HL-60/S4 treated with retinoic acid at 250 ng/mL for 4 days and 3 days (cell line): ENCODE measurements around the gene FAF1.
"Not testable (repeated sequence)": the region's sequence is repeated elsewhere in the genome, so short reads cannot be mapped to it uniquely, and the experiment has no call there.

ENCODE experiments used
- in situ Hi-C: fragments of 300-500 bp; cut with MboI; formaldehyde crosslinking; loops from 2 replicates; pipeline ENCODE4 v1.7.0; 2022; ENCODE audit warnings: low sequenced_read_pairs

FAF1 gene

DNA sequence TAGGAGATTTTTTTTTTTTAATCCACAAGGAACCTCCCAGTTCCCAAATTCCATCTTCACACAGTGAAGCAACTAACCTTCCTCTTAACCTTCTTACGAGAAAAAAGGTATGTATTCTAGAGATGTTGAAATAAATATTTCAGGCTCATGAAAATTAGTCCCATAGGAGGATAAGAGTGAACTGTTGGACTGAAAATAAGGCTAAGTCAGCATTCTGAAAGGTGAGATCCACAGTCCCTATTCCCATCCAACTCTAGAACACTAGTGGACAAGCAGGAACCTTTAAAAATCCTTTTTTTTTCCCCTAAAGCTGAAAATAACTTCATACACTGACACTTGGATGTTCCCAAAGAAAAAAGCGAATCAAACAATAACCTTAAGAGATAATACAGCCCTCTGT lies 44.4 kb downstream of the FAF1 start:
- in situ Hi-C loops, result no loop called here

DNA sequence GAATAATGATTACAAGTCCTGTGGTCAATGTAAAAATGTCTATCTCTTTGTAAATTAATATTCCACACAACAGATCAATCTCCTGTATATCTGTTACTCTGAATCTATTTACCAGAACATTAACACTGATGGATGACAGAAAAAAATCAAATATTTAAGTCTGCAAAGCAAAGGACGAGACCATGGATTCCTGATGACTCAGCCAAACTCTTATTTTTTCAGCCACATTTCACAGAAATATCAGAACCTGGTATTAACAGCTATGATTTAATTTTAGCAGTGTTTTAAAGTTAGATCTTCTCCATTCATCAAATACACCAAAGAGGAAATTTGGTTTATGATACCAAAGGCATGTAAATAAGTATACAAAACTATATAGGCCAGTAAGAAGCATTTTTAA lies 46.1 kb downstream of the FAF1 start:
- in situ Hi-C loops, result no loop called here

DNA sequence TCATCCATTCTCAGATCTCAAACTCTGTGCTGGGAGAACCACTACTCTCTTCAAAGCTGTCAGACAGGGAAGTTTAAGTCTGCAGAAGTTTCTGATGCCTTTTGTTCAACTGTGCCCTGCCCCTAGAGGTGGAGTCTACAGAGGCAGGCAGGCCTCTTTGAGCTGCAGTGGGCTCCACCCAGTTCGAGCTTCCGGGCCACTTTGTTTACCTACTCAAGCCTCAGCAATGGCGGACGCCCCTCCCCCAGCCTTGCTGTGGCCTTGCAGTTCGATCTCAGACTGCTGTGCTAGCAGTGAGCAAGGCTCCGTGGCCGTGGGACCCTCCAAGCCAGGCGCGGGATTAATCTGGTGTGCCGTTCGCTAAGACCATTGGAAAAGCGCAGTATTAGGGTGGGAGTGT lies 49.7 kb downstream of the FAF1 start:
- in situ Hi-C loops, result not testable (repeated sequence)

GRCh38 chr1:50907610-50908009 lies 52.5 kb downstream of the FAF1 start:
- in situ Hi-C loops, result not testable (repeated sequence)

- in situ Hi-C loops, result not testable (repeated sequence)
Observed at GRCh38 chr1:50906050-50906449, 54.0 kb downstream of the FAF1 start.

DNA sequence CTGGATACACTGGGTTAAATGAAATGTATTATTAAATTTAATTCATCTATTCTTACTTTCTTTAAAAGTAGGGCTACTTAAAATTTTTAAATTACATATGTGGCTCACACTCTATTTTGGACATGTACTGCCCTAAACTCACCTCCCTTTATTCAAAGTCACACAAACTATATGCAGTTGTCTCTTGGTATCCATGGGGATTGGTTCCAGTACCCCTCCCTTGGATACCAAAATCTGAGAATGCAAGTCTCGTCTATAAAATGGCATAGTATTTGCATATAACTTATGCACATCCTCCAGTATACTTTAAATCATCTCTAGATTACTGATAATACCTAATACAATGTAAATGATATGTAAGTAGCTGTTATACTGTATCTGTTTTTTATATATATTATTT lies 57.6 kb downstream of the FAF1 start:
- in situ Hi-C loops, result no loop called here

- in situ Hi-C loops, result no loop called here
Observed at GRCh38 chr1:50901872-50902271, 58.2 kb downstream of the FAF1 start.

DNA sequence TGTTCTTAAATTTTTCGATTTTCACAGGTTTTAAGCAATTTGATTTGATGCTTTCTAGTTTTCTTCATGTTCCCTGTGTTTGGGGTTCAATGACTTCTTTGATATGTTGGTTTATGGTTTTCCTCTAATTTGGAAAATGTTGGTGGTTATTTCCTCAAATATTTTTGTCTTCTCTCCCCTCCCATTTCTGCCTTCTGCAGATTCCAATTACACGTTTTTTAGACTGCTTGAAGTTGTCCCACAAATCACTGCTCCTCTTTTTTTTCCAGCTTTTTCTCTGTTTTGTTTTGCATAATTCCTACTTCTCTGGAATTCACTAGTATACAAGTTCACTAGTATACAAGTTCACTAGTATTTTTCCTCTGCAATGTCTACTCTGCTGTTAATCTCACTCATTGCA lies 61.3 kb downstream of the FAF1 start:
- in situ Hi-C loops, result no loop called here

DNA sequence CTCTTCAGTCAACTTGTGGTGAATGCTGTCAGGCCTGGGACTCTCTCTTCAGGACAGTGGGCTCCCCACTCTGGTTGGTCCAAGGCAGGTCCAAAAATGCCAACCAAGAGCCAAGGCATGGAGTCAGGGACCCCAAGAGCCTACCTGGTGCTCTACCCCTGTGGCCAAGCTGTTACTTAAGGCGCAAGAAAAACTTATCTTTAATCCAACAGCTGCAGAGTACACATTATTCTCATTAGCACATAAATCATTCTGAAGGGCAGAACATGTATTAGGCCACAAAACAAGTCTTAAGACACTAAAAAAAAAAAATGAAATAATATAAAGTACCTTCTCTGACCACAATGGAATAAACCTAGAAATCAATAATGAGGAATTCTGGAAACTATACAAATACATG lies 65.7 kb downstream of the FAF1 start:
- in situ Hi-C loops, result no loop called here

DNA sequence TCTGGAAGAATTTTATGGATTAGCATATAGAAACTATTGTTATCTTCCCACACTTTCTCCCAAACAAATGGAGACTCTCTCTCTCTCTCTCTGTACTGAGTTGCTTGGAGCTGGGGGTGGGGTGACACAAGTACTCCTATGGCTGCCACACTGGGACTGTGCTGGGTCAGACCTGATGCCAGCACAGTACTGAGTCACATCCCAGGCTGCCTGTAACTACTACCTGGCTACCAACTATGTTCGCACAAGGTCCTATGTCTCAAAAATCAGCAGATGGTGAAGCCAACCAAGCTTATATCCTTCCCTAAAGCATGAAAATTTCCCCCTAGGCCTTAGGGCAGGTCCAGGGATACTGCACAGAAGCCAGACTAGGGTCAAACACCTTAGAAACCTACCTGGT lies 66.6 kb downstream of the FAF1 start:
- in situ Hi-C loops, result no loop called here

DNA sequence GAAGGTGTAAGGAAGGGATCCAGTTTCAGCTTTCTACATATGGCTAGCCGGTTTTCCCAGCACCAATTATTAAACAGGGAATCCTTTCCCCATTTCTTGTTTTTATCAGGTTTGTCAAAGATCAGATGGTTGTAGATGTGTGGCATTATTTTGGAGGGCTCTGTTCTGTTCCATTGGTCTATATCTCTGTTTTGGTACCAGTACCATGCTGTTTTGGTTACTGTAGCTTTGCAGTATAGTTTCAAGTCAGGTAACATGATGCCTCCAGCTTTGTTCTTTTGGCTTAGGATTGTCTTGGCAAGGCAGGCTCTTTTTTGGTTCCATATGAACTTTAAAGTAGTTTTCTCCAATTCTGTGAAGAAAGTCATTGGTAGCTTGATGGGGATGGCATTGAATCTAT lies 72.5 kb downstream of the FAF1 start:
- in situ Hi-C loops, result not testable (repeated sequence)

GRCh38 chr1:50880373-50880772 lies 79.7 kb downstream of the FAF1 start:
- in situ Hi-C loops, result no loop called here

- in situ Hi-C loops, result no loop called here
Observed at GRCh38 chr1:50879137-50879536, 80.9 kb downstream of the FAF1 start.

DNA sequence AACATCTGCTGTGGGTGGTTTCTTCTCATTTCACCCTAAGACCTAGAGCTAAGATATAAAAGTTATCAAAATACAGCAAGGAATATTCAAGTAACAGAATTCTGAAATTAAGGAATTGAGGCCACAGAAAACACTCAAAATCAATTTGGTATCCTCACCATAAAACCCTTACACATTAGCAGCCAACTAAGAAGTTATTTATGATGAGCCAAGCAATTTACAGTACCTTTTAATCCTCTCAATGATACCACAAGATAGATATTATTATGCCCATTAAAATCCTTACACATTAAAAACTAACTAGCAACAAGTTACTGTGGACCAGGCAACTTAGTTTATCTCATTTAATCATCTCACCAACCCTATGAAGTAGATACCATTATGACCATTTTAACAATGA lies 81.6 kb downstream of the FAF1 start:
- in situ Hi-C loops, result no loop called here

GRCh38 chr1:50877641-50878040 lies 82.4 kb downstream of the FAF1 start:
- in situ Hi-C loops, result no loop called here

DNA sequence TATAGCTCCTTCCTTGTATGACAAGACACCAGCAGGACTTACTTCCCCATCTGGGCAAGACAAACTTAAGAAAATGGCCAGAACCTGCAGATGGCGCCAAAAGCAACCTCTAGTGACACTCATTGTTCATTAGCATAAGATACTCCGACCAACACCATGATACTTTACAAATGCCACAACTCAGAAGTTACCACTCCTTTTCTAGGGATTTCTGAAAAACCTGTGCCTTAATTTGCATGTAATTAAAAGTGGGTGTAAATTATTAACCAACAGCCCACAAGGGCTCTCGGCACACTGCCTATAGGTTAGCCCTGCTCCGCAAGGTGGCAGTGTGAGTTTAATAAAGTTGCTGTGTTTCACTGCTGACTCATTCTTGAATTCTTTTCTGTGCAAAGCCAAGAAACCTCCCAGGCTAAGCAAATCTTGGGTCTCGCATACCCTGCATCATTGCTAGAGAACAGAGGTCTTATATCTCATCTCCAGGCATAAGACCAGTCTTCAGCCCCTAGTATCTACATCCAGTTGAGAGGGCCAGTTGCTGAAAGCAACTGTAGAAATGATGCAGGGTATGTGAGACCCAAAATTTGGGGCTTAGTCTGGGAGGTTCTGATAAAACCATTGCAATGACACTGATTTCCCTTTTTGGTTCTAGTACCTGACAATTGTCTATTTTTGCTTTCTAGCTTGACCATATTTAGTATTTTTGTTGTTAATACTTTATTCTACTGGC lies 86.4 kb downstream of the FAF1 start:
- in situ Hi-C loops, result no loop called here

DNA sequence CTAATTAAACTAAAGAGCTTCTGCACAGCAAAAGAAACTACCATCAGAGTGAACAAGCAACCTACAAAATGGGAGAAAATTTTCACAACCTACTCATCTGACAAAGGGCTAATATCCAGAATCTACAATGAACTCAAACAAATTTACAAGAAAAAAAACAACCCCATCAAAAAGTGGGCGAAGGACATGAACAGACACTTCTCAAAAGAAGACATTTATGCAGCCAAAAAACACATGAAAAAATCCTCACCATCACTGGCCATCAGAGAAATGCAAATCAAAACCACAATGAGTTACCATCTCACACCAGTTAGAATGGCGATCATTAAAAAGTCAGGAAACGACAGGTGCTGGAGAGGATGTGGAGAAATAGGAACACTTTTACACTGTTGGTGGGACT lies 95.2 kb downstream of the FAF1 start:
- in situ Hi-C loops, result not testable (repeated sequence)

GRCh38 chr1:50861772-50862171 lies 98.3 kb downstream of the FAF1 start:
- in situ Hi-C loops, result no loop called here

- in situ Hi-C loops, result no loop called here
Observed at GRCh38 chr1:50860702-50861101, 99.4 kb downstream of the FAF1 start.

- in situ Hi-C loops, result no loop called here
Observed at GRCh38 chr1:50860256-50860655, 99.8 kb downstream of the FAF1 start.

GRCh38 chr1:50859657-50860056 lies 100.4 kb downstream of the FAF1 start:
- in situ Hi-C loops, result no loop called here

DNA sequence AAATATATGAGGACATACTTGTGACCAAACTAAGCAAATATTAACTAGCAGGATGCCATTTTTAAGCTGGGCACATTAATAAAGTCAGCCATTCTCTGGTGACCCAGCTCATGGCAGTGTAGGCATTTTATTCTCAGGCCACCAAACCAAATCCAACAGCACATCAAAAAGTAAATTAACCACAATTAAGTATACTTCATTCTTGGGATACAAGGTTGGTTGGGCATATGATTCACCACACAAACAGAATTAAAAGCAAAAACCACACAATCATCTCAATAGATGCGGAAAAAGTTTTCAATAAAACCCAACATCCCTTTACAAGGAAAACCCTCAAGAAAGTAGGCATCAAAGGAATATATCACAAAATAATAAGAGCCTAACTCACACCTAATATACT lies 101.3 kb downstream of the FAF1 start:
- in situ Hi-C loops, result no loop called here

GRCh38 chr1:50857702-50858101 lies 102.4 kb downstream of the FAF1 start:
- in situ Hi-C loops, result no loop called here
